ENCODE measurements around the gene ZMAT5. TPM values are rescaled to one million over a fixed set of nuclear protein-coding genes. Genes with fewer than 3 reads are reported as not detected.

Gene ZMAT5
- total RNA-seq, 4 donors from 2014 or later: 13.3 to 33.8 (median 23.1) TPM

GRCh38 chr22:29804985-29805384 lies 38.2 kb upstream of the ZMAT5 start:
- 100% methylated on average over 2 of the region's 2 CpGs for WGBS
- no peaks in the 10 kb centered on the region for H3K27me3 ChIP-seq
- DNase-seq (ENCODE audit: extremely low spot score): no peak
- intact Hi-C loops (cut with DNase I): no loop called here
- no peak overlapping the region for H3K4me3 ChIP-seq
- TF ChIP-seq POLR2A (IDR thresholded peaks at IDR 0.05; ENCODE audit: low read depth) (no peak), EP300 (IDR thresholded peaks at IDR 0.05) (no peak), POLR2AphosphoS5 (IDR thresholded peaks at IDR 0.05) (no peak)
- TF ChIP-seq, protein P1, sequence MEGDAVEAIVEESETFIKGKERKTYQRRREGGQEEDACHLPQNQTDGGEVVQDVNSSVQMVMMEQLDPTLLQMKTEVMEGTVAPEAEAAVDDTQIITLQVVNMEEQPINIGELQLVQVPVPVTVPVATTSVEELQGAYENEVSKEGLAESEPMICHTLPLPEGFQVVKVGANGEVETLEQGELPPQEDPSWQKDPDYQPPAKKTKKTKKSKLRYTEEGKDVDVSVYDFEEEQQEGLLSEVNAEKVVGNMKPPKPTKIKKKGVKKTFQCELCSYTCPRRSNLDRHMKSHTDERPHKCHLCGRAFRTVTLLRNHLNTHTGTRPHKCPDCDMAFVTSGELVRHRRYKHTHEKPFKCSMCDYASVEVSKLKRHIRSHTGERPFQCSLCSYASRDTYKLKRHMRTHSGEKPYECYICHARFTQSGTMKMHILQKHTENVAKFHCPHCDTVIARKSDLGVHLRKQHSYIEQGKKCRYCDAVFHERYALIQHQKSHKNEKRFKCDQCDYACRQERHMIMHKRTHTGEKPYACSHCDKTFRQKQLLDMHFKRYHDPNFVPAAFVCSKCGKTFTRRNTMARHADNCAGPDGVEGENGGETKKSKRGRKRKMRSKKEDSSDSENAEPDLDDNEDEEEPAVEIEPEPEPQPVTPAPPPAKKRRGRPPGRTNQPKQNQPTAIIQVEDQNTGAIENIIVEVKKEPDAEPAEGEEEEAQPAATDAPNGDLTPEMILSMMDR (IDR thresholded peaks at IDR 0.05): no peak
- H3K9me3 ChIP-seq: no peaks in the 10 kb centered on the region
- peaks cover 2 to 10% (median 4%) of the 10 kb centered on the region in 4 donors for H3K4me1 ChIP-seq
- no peak overlapping the region for H3K27ac ChIP-seq (replicated peaks in 1 of 4)
- H3K36me3 ChIP-seq: peaks cover 62 to 96% (median 93%) of the 10 kb centered on the region in 4 donors

- H3K4me1 ChIP-seq: peaks cover 16 to 27% (median 17%) of the 10 kb centered on the region in 4 donors
- no peak for TF ChIP-seq EP300 (IDR thresholded peaks at IDR 0.05)
- no peak overlapping the region for H3K4me3 ChIP-seq
- intact Hi-C loops (cut with DNase I): no loop called here
- 98% methylated on average over 2 of the region's 2 CpGs for WGBS
- no peaks in the 10 kb centered on the region for H3K27me3 ChIP-seq
- no peaks in the 10 kb centered on the region for H3K9me3 ChIP-seq
- no peak for DNase-seq (ENCODE audit: extremely low spot score)
- H3K27ac ChIP-seq (replicated peaks in 1 of 4): no peak overlapping the region
- H3K36me3 ChIP-seq: peaks cover 69 to 100% (median 95%) of the 10 kb centered on the region in 4 donors
These were observed 36.4 kb upstream of the ZMAT5 start for GRCh38 chr22:29803190-29803589.

DNA sequence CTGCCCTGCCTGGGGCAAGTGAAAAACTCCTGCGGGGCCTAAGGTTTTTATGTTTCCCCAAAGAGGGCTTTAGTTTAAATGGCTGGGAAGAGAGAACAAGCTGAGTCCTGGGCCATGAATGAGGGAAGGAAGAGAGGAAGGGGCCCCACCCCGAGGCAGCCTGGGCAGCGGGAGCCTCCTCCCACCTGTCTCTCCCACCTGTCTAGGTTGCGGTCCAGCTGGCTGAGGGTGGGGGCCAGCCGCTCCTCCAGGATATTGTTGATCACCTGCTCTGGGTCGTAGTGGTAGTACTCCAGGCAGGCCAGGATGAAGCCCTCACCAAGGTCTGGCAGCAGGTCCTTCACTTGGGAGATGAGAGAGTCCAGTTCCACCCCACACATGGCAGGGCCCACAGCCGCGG lies 35.0 kb upstream of the ZMAT5 start:
- Histone ChIP-seq H3K27ac (replicated peaks in 1 of 4) (no peak overlapping the region), H3K9me3 (no peaks in the 10 kb centered on the region), H3K36me3 (peaks cover 61 to 100% (median 92%) of the 10 kb centered on the region in 4 donors), H3K27me3 (no peaks in the 10 kb centered on the region), H3K4me3 (no peak overlapping the region), H3K4me1 (peaks cover 17 to 31% (median 20%) of the 10 kb centered on the region in 4 donors)
- DNase-seq (ENCODE audit: extremely low spot score): no peak
- WGBS: 80% methylated on average over 6 of the region's 8 CpGs
- no peak for TF ChIP-seq EP300 (IDR thresholded peaks at IDR 0.05)
- TF ChIP-seq, protein P1 (IDR thresholded peaks at IDR 0.05): no peak
- TF ChIP-seq POLR2AphosphoS5 (IDR thresholded peaks at IDR 0.05): no peak
- no peak for TF ChIP-seq POLR2A (IDR thresholded peaks at IDR 0.05; ENCODE audit: low read depth)
- intact Hi-C loops (cut with DNase I): no loop called here

GRCh38 chr22:29801153-29801552 lies 34.3 kb upstream of the ZMAT5 start:
- H3K36me3 ChIP-seq: peaks cover 55 to 100% (median 92%) of the 10 kb centered on the region in 4 donors
- no peak overlapping the region for H3K27ac ChIP-seq (replicated peaks in 1 of 4)
- no peak overlapping the region for H3K4me3 ChIP-seq
- WGBS: 90% methylated on average over 5 of the region's 5 CpGs
- no peaks in the 10 kb centered on the region for H3K9me3 ChIP-seq
- H3K27me3 ChIP-seq: no peaks in the 10 kb centered on the region
- no peak for TF ChIP-seq EP300 (IDR thresholded peaks at IDR 0.05)
- TF ChIP-seq POLR2A (IDR thresholded peaks at IDR 0.05; ENCODE audit: low read depth): no peak
- no peak for TF ChIP-seq POLR2AphosphoS5 (IDR thresholded peaks at IDR 0.05)
- TF ChIP-seq, protein P1 (IDR thresholded peaks at IDR 0.05): no peak
- H3K4me1 ChIP-seq: peaks cover 17 to 31% (median 20%) of the 10 kb centered on the region in 4 donors
- DNase-seq (ENCODE audit: extremely low spot score): no peak
- intact Hi-C loops (cut with DNase I): no loop called here

GRCh38 chr22:29799217-29799680 lies 32.4 kb upstream of the ZMAT5 start:
- intact Hi-C loops (cut with DNase I): no loop called here
- 60% methylated on average over 4 of the region's 8 CpGs for WGBS
- H3K27me3 ChIP-seq: no peaks in the 10 kb centered on the region
- peaks cover 37 to 100% (median 91%) of the 10 kb centered on the region in 4 donors for H3K36me3 ChIP-seq
- peak overlapping the region in 1 of 4 donors; percentile 18 for H3K4me3 ChIP-seq
- peaks cover 17 to 23% (median 20%) of the 10 kb centered on the region in 4 donors for H3K4me1 ChIP-seq
- H3K27ac ChIP-seq (replicated peaks in 1 of 4): peak overlapping the region; percentile 59 to 69 (median 66)
- no peaks in the 10 kb centered on the region for H3K9me3 ChIP-seq
- DNase-seq (ENCODE audit: extremely low spot score): peak; percentile 96
- TF ChIP-seq POLR2AphosphoS5 (IDR thresholded peaks at IDR 0.05): peak; percentile 52 to 58
- TF ChIP-seq, protein P1 (IDR thresholded peaks at IDR 0.05): no peak

Measured in esophagus muscularis mucosa (tissue), 4 donors.